ENCODE data around the gene CSMD2.
A peak's percentile ranks its signal among the peaks of the same experiment; 100 is the strongest.

Gene CSMD2

DNA sequence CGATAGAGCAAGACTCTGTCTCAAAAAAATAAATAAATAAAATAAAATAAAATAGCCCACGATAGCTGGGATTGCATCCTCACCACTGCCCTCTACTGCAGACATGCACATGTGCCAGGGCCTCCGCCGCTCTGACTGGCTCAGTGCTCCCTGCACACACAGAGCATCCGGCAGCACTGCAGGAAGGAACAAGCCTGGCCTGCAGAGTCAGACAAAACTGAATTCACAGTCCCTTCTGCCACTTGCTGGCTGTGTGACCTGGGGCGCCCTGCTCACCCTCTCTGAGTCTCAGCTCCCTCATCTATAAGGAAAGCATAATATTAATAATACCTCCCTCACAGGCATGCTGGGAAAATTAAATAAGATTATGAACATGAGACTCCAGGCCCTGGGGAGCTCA, 35.4 kb downstream of the CSMD2 start:
- no peak overlapping the region for H2BK15ac ChIP-seq (ENCODE audit: low read depth, poor library complexity, severe bottlenecking)
- H2AK5ac ChIP-seq (ENCODE audit: low read length, severe bottlenecking), result no peak overlapping the region
- H3K4me1 ChIP-seq (ENCODE audit: control insufficient read depth, insufficient read depth, low read depth, low read length), result no peaks in the 10 kb centered on the region
- H3K18ac ChIP-seq (ENCODE audit: low read depth in 1 of 2, low read length in 2 of 2), result no peak overlapping the region
- no peak overlapping the region for H3K27ac ChIP-seq (ENCODE audit: low read length, poor library complexity, severe bottlenecking)
- H3K36me3 ChIP-seq (ENCODE audit: control insufficient read depth in 1 of 2, insufficient read depth in 2 of 2, low read depth in 1 of 2, low read length in 2 of 2), result no peaks in the 10 kb centered on the region
- no peak overlapping the region for H4K91ac ChIP-seq (ENCODE audit: low read length)
- H2BK5ac ChIP-seq (ENCODE audit: low read depth, low read length, poor library complexity, severe bottlenecking), result no peak overlapping the region
- H3K4me3 ChIP-seq (ENCODE audit: insufficient read depth in 1 of 2, low read depth in 1 of 2, low read length in 2 of 2), result no peak overlapping the region
- no peak overlapping the region for H2BK120ac ChIP-seq (ENCODE audit: low read depth, low read length)
- H3K27me3 ChIP-seq (ENCODE audit: control insufficient read depth in 1 of 2, insufficient read depth in 1 of 2, low read length in 2 of 2), result no peaks in the 10 kb centered on the region
- no peak overlapping the region for H3K4me2 ChIP-seq (ENCODE audit: low read length, poor library complexity, severe bottlenecking)
- no peaks in the 10 kb centered on the region for H3K79me1 ChIP-seq (replicated peaks; ENCODE audit: low read length, poor library complexity, severe bottlenecking)
- H4K8ac ChIP-seq (ENCODE audit: low read length), result no peak overlapping the region
- no peak overlapping the region for H2AFZ ChIP-seq (ENCODE audit: low read depth, low read length)
- H2BK12ac ChIP-seq (ENCODE audit: low read length in 2 of 2), result no peak overlapping the region
- WGBS, result 85% methylated on average over 5 of the region's 6 CpGs
- no peak overlapping the region for H3K23ac ChIP-seq (ENCODE audit: low read length in 2 of 2)
- no peak overlapping the region for H3K14ac ChIP-seq (ENCODE audit: low read length in 2 of 2)
- no peak overlapping the region for H3K4ac ChIP-seq (ENCODE audit: low read depth in 1 of 2, low read length in 2 of 2)
- no peak for DNase-seq
- H3K9me3 ChIP-seq (ENCODE audit: control insufficient read depth, low read length), result no peaks in the 10 kb centered on the region
- H3K9ac ChIP-seq (ENCODE audit: low read length), result no peak overlapping the region

DNA sequence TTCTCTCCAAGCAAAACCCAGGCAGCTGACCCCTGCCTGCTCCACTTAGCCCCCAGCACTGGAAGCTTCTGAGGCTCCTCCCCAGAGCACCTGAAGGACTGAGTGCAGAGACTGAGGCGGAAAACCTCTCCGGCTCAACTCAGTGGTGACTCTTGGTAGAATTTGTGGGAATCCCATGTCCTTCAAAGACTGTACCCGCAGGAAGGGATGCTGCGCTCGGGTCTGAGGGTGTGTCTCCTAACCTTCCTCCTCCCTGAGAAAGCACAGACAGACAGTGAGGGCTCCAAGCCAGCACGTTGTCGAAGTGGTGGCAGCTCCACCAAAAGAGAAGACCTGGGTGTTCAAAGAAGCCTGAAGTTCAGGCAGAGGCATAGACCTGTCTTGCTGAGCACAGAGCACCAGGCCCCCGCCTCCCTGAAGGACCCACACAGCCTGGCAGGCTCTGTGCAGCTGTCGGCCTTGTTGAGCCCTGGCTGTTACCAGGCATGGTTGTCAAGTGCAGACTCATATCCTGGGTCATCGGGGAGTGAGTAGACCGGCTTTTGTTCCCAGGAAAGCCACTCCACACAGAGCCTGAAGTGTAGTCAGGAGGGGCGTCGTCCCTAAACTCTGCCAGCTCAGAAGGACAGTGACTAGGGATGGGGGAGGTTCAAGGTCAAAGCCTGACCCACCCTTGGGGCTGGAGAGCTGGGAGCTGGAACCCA, 36.7 kb downstream of the CSMD2 start:
- H4K91ac ChIP-seq (ENCODE audit: low read length), result no peak overlapping the region
- WGBS, result 79% methylated on average over 13 of the region's 13 CpGs
- H3K9ac ChIP-seq (ENCODE audit: low read length), result peak overlapping the region; percentile 31
- H3K79me1 ChIP-seq (replicated peaks; ENCODE audit: low read length, poor library complexity, severe bottlenecking), result no peaks in the 10 kb centered on the region
- no peak overlapping the region for H3K4me3 ChIP-seq (ENCODE audit: insufficient read depth in 1 of 2, low read depth in 1 of 2, low read length in 2 of 2)
- H3K23ac ChIP-seq (ENCODE audit: low read length in 2 of 2), result no peak overlapping the region
- no peaks in the 10 kb centered on the region for H3K9me3 ChIP-seq (ENCODE audit: control insufficient read depth, low read length)
- H3K27me3 ChIP-seq (ENCODE audit: control insufficient read depth in 1 of 2, insufficient read depth in 1 of 2, low read length in 2 of 2), result no peaks in the 10 kb centered on the region
- no peaks in the 10 kb centered on the region for H3K36me3 ChIP-seq (ENCODE audit: control insufficient read depth in 1 of 2, insufficient read depth in 2 of 2, low read depth in 1 of 2, low read length in 2 of 2)
- H2BK120ac ChIP-seq (ENCODE audit: low read depth, low read length), result no peak overlapping the region
- no peak overlapping the region for H2AFZ ChIP-seq (ENCODE audit: low read depth, low read length)
- H2BK5ac ChIP-seq (ENCODE audit: low read depth, low read length, poor library complexity, severe bottlenecking), result no peak overlapping the region
- no peak overlapping the region for H3K14ac ChIP-seq (ENCODE audit: low read length in 2 of 2)
- no peaks in the 10 kb centered on the region for H3K4me1 ChIP-seq (ENCODE audit: control insufficient read depth, insufficient read depth, low read depth, low read length)
- H3K18ac ChIP-seq (ENCODE audit: low read depth in 1 of 2, low read length in 2 of 2), result no peak overlapping the region
- H3K27ac ChIP-seq (ENCODE audit: low read length, poor library complexity, severe bottlenecking), result no peak overlapping the region
- no peak for DNase-seq
- H3K4me2 ChIP-seq (ENCODE audit: low read length, poor library complexity, severe bottlenecking), result no peak overlapping the region
- H2AK5ac ChIP-seq (ENCODE audit: low read length, severe bottlenecking), result no peak overlapping the region
- H2BK12ac ChIP-seq (ENCODE audit: low read length in 2 of 2), result no peak overlapping the region
- no peak overlapping the region for H3K4ac ChIP-seq (ENCODE audit: low read depth in 1 of 2, low read length in 2 of 2)
- no peak overlapping the region for H2BK15ac ChIP-seq (ENCODE audit: low read depth, poor library complexity, severe bottlenecking)
- no peak overlapping the region for H4K8ac ChIP-seq (ENCODE audit: low read length)

DNA sequence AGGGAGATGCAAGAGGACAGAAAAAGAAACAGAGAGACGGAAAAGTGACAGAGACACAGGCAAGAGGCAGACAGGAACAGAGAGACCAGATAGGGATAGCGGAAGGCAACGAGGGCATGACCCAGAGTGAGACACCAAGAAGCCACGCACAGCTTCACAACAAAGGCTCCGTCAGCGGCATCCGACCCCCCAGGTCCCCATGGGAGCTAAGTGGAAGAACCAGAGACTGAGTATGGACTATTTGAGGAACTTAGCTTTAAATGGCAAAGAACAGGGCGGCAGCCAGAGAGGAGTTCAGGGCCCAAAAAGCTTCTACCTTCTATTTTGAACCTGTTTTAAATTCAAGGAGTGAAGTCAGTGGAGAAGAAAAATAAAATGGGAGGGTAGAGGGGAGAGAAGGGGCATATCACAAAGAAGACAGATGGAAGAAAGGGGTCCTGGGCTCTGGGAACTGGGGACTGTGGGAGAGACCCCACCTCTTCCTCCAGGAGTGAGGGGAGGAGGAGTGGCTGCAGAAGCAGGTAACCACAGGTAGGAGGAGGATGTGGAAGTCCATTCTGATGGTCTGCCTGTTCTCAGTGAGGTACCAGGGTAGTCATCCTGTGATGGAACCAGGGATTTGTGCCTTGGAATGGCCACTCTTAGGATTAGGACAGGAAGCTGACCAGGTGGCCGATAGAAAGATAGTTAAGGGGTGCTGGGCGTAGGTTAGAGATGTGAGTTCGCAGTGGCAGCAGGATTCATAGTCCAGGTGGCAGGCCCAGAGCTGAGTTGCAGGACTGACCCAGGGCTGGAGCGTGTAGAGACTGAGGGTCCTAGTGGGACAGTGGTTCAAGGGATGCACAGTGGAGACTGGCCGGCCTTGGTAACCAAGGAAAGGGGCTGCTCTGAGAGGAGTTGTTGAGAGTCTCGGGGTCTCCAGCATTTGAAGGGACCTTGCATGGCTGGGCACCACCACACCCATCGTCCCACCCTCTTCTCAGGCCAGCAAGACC, 37.7 kb downstream of the CSMD2 start:
- Histone ChIP-seq H3K4me3 (ENCODE audit: insufficient read depth in 1 of 2, low read depth in 1 of 2, low read length in 2 of 2) (no peak overlapping the region), H2BK15ac (ENCODE audit: low read depth, poor library complexity, severe bottlenecking) (no peak overlapping the region), H2AK5ac (ENCODE audit: low read length, severe bottlenecking) (no peak overlapping the region), H4K91ac (ENCODE audit: low read length) (no peak overlapping the region), H3K18ac (ENCODE audit: low read depth in 1 of 2, low read length in 2 of 2) (no peak overlapping the region), H3K4me2 (ENCODE audit: low read length, poor library complexity, severe bottlenecking) (no peak overlapping the region), H3K23ac (ENCODE audit: low read length in 2 of 2) (no peak overlapping the region), H3K27ac (ENCODE audit: low read length, poor library complexity, severe bottlenecking) (no peak overlapping the region), H3K14ac (ENCODE audit: low read length in 2 of 2) (no peak overlapping the region), H3K27me3 (ENCODE audit: control insufficient read depth in 1 of 2, insufficient read depth in 1 of 2, low read length in 2 of 2) (no peaks in the 10 kb centered on the region), H3K79me1 (replicated peaks; ENCODE audit: low read length, poor library complexity, severe bottlenecking) (no peaks in the 10 kb centered on the region), H3K9me3 (ENCODE audit: control insufficient read depth, low read length) (no peaks in the 10 kb centered on the region), H2AFZ (ENCODE audit: low read depth, low read length) (no peak overlapping the region), H2BK12ac (ENCODE audit: low read length in 2 of 2) (no peak overlapping the region), H3K9ac (ENCODE audit: low read length) (no peak overlapping the region), H4K8ac (ENCODE audit: low read length) (no peak overlapping the region), H2BK5ac (ENCODE audit: low read depth, low read length, poor library complexity, severe bottlenecking) (no peak overlapping the region), H2BK120ac (ENCODE audit: low read depth, low read length) (no peak overlapping the region), H3K36me3 (ENCODE audit: control insufficient read depth in 1 of 2, insufficient read depth in 2 of 2, low read depth in 1 of 2, low read length in 2 of 2) (no peaks in the 10 kb centered on the region), H3K4me1 (ENCODE audit: control insufficient read depth, insufficient read depth, low read depth, low read length) (no peaks in the 10 kb centered on the region), H3K4ac (ENCODE audit: low read depth in 1 of 2, low read length in 2 of 2) (no peak overlapping the region)
- WGBS, result 78% methylated on average over 15 of the region's 15 CpGs
- DNase-seq, result no peak

DNA sequence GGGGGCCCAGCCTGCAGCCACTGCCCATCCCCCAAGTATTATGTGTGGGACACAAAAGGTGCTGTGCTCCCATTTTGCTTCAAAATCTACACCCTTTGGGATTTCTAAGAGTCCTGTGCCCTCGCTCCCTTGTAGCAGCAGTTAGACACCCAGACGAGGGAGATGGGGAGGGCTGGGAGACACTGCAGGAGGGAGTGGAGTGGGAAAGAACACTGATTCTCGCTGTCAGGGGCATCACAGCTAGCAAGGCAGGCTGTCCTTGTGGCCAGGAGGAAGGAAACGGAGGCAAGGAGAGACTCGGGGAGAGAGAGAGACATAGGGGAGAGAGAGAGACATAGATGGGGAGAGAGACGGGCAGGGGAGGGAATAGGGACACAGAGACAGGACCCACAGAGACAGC, 38.5 kb downstream of the CSMD2 start:
- no peak overlapping the region for H4K8ac ChIP-seq (ENCODE audit: low read length)
- H3K4me1 ChIP-seq (ENCODE audit: control insufficient read depth, insufficient read depth, low read depth, low read length), result no peaks in the 10 kb centered on the region
- H3K14ac ChIP-seq (ENCODE audit: low read length in 2 of 2), result no peak overlapping the region
- no peak overlapping the region for H2BK5ac ChIP-seq (ENCODE audit: low read depth, low read length, poor library complexity, severe bottlenecking)
- H3K23ac ChIP-seq (ENCODE audit: low read length in 2 of 2), result no peak overlapping the region
- no peaks in the 10 kb centered on the region for H3K27me3 ChIP-seq (ENCODE audit: control insufficient read depth in 1 of 2, insufficient read depth in 1 of 2, low read length in 2 of 2)
- H3K9ac ChIP-seq (ENCODE audit: low read length), result no peak overlapping the region
- no peak overlapping the region for H3K4ac ChIP-seq (ENCODE audit: low read depth in 1 of 2, low read length in 2 of 2)
- H3K27ac ChIP-seq (ENCODE audit: low read length, poor library complexity, severe bottlenecking), result no peak overlapping the region
- no peaks in the 10 kb centered on the region for H3K9me3 ChIP-seq (ENCODE audit: control insufficient read depth, low read length)
- H2BK12ac ChIP-seq (ENCODE audit: low read length in 2 of 2), result no peak overlapping the region
- H2BK15ac ChIP-seq (ENCODE audit: low read depth, poor library complexity, severe bottlenecking), result no peak overlapping the region
- WGBS, result 64% methylated on average over 6 of the region's 6 CpGs
- H4K91ac ChIP-seq (ENCODE audit: low read length), result no peak overlapping the region
- no peak overlapping the region for H2AK5ac ChIP-seq (ENCODE audit: low read length, severe bottlenecking)
- no peaks in the 10 kb centered on the region for H3K36me3 ChIP-seq (ENCODE audit: control insufficient read depth in 1 of 2, insufficient read depth in 2 of 2, low read depth in 1 of 2, low read length in 2 of 2)
- DNase-seq, result no peak
- no peak overlapping the region for H2AFZ ChIP-seq (ENCODE audit: low read depth, low read length)
- no peak overlapping the region for H3K18ac ChIP-seq (ENCODE audit: low read depth in 1 of 2, low read length in 2 of 2)
- H3K4me2 ChIP-seq (ENCODE audit: low read length, poor library complexity, severe bottlenecking), result no peak overlapping the region
- no peaks in the 10 kb centered on the region for H3K79me1 ChIP-seq (replicated peaks; ENCODE audit: low read length, poor library complexity, severe bottlenecking)
- H3K4me3 ChIP-seq (ENCODE audit: insufficient read depth in 1 of 2, low read depth in 1 of 2, low read length in 2 of 2), result no peak overlapping the region
- no peak overlapping the region for H2BK120ac ChIP-seq (ENCODE audit: low read depth, low read length)
